Esophagus squamous epithelium (tissue), 5 donors: Measurements from ENCODE around the gene NRP2. TPM values are rescaled to one million over a fixed set of nuclear protein-coding genes. Genes with fewer than 3 reads are reported as not detected.

Experiments used
- DNase-seq: peaks from one replicate; lab custom pipeline; 2025; lab: John Stamatoyannopoulos, UW
- H3K27ac ChIP-seq, 4 donors: fragments of 200-600 bp; sonication (generic); one replicate each; pipeline ENCODE4 v1.5.1; 2016 to 2019; ENCODE audit warnings: mild to moderate bottlenecking in 1 of 4
- H3K27me3 ChIP-seq, 4 donors: fragments of 200-600 bp; sonication (generic); 1 replicate in 3 of 4; 2 replicates in 1 of 4; pipeline versions ENCODE4 v1.5.1 to v1.6.0; 2017 to 2021; ENCODE audit warnings: antibody characterized with exemption in 1 of 4
- H3K36me3 ChIP-seq, 3 donors: fragments of 200-600 bp; sonication (generic); one replicate each; pipeline ENCODE4 v1.5.1; 2016 to 2019
- H3K4me1 ChIP-seq, 3 donors: fragments of 200-600 bp; sonication (generic); one replicate each; pipeline ENCODE4 v1.5.1; 2017 to 2019
- H3K4me3 ChIP-seq, 4 donors: fragments of 200-600 bp; sonication (generic); 1 replicate in 3 of 4; 2 replicates in 1 of 4; pipeline ENCODE4 v1.5.1; 2016 to 2019; ENCODE audit warnings: mild to moderate bottlenecking in 2 of 4, moderate library complexity in 1 of 4
- H3K9me3 ChIP-seq, 3 donors: fragments of 200-600 bp; sonication (generic); one replicate each; pipeline ENCODE4 v1.5.1; 2016 to 2019
- POLR2A ChIP-seq, 4 donors: fragments of 450-650 bp; IDR thresholded peaks; one replicate each; pipeline ENCODE4 v1.6.1; 2017; ENCODE audit warnings: antibody characterized with exemption in 4 of 4, mild to moderate bottlenecking in 4 of 4, moderate library complexity in 3 of 4
- WGBS, 2 donors: methylation state at CpG; one replicate each; pipeline ENCODE4 v1.1.5; 2018; 5-methylcytosine and 5-hydroxymethylcytosine counted together
- intact Hi-C: fragments of 100-400 bp; cut with DNase I; formaldehyde crosslinking; loops from one replicate; pipeline ENCODE4 v1.15.0; 2022
- total RNA-seq, 4 donors: library from RNA; depleted of rRNA; stranded (reverse); fragments of >200 nt; gene quantifications; one replicate each; pipeline ENCODE4 v1.1.0, GENCODE V29; 2016
- TF ChIP-seq, protein P1 (sequence below), 6 experiments: fragments of 450-650 bp in 4 of 6; fragments of 200-600 bp in 2 of 6; sonication (generic) in 2 of 6; IDR thresholded peaks; one replicate each; pipeline ENCODE4 v1.5.1; 2016 to 2019; ENCODE audit warnings: antibody characterized with exemption in 6 of 6, mild to moderate bottlenecking in 4 of 6, moderate library complexity in 4 of 6
- donor health status: DM: yes; HTN: yes; CAD: no.

The NRP2 gene
- total RNA-seq, 4 donors from 2014 or later: 7.1 to 58.6 (median 21.4) TPM

DNA sequence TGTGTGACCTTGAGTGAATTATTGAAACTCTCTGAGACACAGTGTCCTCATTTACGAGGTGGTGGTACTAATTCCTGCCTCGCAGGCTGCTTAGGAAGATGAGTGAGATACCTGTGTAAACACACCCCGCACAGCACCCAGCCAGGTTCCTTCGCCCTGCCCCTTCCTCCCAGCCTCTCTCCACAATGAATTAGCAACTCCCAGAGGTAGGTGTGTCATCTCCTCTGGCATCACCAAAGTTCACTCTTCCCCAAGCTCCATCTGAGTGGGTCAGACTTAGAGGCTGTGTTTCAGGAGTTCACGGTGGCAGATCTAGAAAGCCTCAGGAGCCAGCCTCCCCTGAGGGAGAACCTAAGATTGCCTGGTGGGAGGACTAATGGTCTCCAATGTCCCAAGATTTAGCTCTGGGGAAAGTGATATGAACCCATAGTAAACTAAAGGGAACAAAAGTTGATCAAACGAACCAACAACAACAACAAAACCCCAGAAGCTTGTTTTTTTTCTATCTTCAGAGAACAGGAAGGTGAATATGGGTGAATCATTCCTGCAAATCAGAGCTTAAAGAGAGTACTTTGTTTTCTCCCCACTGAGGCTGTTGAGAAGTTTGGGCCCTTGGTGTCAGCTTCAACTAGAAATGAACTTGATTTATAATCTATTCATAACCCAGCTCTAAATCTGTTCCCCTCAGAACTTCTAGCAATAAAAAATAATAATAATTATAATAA is 44.4 kb upstream of the NRP2 start:
- Histone ChIP-seq H3K4me3 (no peak overlapping the region), H3K27me3 (peaks cover 0 to 10% (median 0%) of the 10 kb centered on the region in 4 donors), H3K27ac (no peak overlapping the region), H3K36me3 (no peaks in the 10 kb centered on the region), H3K4me1 (no peaks in the 10 kb centered on the region), H3K9me3 (no peaks in the 10 kb centered on the region)
- no peak for DNase-seq
- intact Hi-C loops: no loop called here
- 76 to 88% methylated on average over 6 of the region's 6 CpGs for WGBS, 2 donors
- TF ChIP-seq, protein P1, sequence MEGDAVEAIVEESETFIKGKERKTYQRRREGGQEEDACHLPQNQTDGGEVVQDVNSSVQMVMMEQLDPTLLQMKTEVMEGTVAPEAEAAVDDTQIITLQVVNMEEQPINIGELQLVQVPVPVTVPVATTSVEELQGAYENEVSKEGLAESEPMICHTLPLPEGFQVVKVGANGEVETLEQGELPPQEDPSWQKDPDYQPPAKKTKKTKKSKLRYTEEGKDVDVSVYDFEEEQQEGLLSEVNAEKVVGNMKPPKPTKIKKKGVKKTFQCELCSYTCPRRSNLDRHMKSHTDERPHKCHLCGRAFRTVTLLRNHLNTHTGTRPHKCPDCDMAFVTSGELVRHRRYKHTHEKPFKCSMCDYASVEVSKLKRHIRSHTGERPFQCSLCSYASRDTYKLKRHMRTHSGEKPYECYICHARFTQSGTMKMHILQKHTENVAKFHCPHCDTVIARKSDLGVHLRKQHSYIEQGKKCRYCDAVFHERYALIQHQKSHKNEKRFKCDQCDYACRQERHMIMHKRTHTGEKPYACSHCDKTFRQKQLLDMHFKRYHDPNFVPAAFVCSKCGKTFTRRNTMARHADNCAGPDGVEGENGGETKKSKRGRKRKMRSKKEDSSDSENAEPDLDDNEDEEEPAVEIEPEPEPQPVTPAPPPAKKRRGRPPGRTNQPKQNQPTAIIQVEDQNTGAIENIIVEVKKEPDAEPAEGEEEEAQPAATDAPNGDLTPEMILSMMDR (IDR thresholded peaks at IDR 0.05): no peak
- TF ChIP-seq POLR2A (IDR thresholded peaks at IDR 0.05): no peak

DNA sequence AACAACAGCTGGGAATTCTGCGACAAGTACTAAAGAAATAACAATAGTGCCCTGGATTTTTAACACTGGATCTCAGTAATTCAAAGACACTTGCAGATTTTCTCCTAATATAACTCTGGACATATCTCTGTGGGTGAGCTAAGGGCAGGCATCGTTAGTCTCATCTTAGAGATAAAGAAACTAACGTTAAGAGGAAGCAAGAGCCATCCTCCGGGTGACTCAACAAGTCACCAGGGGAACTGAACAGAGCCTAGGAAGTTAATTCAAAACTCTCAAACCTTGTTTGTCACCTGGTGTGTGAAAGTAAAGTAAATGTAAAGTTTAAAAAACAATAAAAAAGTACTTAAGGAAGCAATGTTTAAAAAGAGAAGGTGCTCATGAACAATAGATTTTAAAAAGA is 41.6 kb upstream of the NRP2 start:
- H3K4me3 ChIP-seq: no peak overlapping the region
- DNase-seq: no peak
- 62 to 66% methylated on average over 4 of the region's 4 CpGs for WGBS, 2 donors
- intact Hi-C loops: no loop called here
- H3K36me3 ChIP-seq: no peaks in the 10 kb centered on the region
- H3K27ac ChIP-seq: no peak overlapping the region
- peaks cover 0 to 21% (median 0%) of the 10 kb centered on the region in 4 donors for H3K27me3 ChIP-seq
- no peaks in the 10 kb centered on the region for H3K4me1 ChIP-seq
- TF ChIP-seq, protein P1 (IDR thresholded peaks at IDR 0.05): no peak
- no peak for TF ChIP-seq POLR2A (IDR thresholded peaks at IDR 0.05)
- no peaks in the 10 kb centered on the region for H3K9me3 ChIP-seq

DNA sequence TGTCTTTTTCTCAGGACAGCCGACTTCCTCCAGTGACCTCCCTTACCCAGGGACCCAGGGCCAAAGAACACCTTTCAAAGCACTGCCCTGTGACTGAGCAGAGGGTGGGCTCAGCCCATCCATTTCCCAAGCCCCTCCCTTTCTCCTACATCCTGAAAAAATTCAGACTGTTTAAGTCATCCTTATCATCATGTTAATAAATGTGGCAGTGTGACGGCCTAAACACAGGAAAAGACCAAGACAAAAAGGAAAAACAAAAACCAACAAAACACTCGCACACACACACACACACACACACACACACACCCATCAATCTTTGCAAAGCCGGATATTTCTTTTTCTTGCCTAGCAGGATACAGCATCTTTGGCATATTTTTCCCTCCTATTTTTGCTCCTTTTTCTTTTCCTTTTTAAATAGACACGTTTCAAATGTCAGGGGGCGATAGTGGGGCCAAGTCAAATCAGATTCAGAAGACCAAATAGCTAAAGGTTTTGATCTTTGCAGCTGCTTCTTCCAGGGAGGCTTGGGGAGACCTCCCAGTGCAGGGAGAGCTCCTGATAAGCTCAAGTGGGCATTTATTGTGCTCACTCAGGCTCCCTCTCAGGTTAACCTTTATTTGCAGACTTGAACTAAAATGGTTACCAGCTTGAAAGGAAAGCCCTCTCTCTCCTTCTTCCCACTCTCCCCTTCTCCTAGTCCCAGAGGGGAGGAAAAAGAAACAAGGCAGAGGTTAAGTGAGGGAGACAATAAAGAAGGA is 39.5 kb upstream of the NRP2 start:
- H3K27me3 ChIP-seq: peaks cover 0 to 24% (median 0%) of the 10 kb centered on the region in 4 donors
- H3K36me3 ChIP-seq: no peaks in the 10 kb centered on the region
- no peaks in the 10 kb centered on the region for H3K9me3 ChIP-seq
- no peak for TF ChIP-seq POLR2A (IDR thresholded peaks at IDR 0.05)
- no peak overlapping the region for H3K4me3 ChIP-seq
- WGBS, 2 donors: 51 to 69% methylated on average over 6 of the region's 6 CpGs
- H3K27ac ChIP-seq: no peak overlapping the region
- intact Hi-C loops: no loop called here
- no peaks in the 10 kb centered on the region for H3K4me1 ChIP-seq
- DNase-seq: no peak

DNA sequence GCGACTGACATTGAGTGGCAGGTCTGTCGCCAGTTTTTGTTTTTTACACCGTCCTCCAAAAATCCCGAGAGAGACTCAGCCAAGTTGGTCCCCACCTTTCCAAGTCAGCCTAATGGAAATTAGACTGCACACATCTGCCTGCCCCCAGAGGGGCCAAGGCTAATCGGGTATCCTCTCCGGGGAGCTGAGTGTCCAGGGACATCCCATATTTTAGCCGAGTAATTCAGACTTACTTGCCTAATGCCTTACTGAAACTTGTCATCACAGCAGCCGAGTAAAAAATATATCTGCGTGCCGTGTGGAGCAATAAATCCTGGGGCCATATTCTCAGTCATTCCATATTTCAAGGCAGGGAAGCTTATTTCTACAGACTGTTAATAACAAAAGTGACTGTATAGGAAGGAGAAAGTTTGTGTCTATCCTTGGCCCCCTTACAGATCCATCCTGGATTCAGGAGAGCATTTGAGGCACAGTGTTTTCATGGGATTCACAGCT is 38.9 kb upstream of the NRP2 start:
- Histone ChIP-seq H3K9me3 (no peaks in the 10 kb centered on the region), H3K27ac (no peak overlapping the region), H3K27me3 (peaks cover 0 to 29% (median 0%) of the 10 kb centered on the region in 4 donors), H3K4me3 (no peak overlapping the region), H3K4me1 (no peaks in the 10 kb centered on the region), H3K36me3 (no peaks in the 10 kb centered on the region)
- intact Hi-C loops: no loop called here
- DNase-seq: no peak
- 63 to 79% methylated on average over 10 of the region's 10 CpGs for WGBS, 2 donors
- TF ChIP-seq POLR2A (IDR thresholded peaks at IDR 0.05): no peak
- TF ChIP-seq, protein P1 (IDR thresholded peaks at IDR 0.05): no peak

DNA sequence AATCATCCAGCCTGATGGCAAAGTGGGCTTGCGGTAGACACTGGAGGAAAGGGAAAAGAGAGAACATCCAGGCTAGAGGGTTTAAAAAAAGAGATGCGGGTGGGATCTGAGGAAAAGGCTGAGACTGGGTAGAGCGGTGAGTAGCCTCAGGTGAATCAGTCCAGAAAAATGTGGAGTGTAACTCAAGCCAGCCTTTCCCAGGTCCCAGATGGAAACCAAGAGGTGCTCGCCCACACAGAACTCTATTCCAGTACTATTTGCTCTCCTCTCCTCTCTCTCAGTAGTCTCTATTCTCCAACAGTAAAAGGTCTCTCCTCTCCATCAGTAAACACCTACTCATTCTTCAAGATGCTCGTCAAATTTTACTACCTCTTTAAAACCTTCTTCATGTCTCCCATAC is 38.3 kb upstream of the NRP2 start:
- Histone ChIP-seq H3K4me1 (no peaks in the 10 kb centered on the region), H3K27me3 (peaks cover 0 to 35% (median 0%) of the 10 kb centered on the region in 4 donors), H3K4me3 (no peak overlapping the region), H3K36me3 (no peaks in the 10 kb centered on the region), H3K27ac (no peak overlapping the region), H3K9me3 (no peaks in the 10 kb centered on the region)
- 79 to 85% methylated on average over 5 of the region's 5 CpGs for WGBS, 2 donors
- no peak for DNase-seq
- no peak for TF ChIP-seq POLR2A (IDR thresholded peaks at IDR 0.05)
- TF ChIP-seq, protein P1 (IDR thresholded peaks at IDR 0.05): no peak
- intact Hi-C loops: no loop called here
